ENCODE results near the gene SLC38A3.
"Not testable (repeated sequence)": the region's sequence is repeated elsewhere in the genome, so short reads cannot be mapped to it uniquely, and the experiment has no call there.

Gene SLC38A3

DNA sequence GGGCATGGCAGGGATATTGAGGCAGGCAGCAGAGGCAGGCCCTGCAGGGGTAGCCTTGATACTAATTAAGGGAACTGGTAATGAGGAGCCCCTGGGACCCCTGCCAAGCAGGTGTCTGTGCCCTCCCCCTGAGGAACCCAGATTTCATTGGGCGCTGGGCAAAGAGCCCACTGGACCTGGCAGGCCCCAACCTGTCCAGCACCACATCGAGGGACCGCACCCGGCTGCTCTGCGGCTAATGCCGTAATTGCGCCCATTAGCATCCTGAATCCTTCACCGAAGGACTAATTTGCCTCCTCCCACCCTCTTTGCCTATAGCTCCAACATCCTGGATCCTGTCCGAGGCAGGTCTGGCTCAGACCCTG, 50.2 kb downstream of the SLC38A3 start:
- no peak for DNase-seq

DNA sequence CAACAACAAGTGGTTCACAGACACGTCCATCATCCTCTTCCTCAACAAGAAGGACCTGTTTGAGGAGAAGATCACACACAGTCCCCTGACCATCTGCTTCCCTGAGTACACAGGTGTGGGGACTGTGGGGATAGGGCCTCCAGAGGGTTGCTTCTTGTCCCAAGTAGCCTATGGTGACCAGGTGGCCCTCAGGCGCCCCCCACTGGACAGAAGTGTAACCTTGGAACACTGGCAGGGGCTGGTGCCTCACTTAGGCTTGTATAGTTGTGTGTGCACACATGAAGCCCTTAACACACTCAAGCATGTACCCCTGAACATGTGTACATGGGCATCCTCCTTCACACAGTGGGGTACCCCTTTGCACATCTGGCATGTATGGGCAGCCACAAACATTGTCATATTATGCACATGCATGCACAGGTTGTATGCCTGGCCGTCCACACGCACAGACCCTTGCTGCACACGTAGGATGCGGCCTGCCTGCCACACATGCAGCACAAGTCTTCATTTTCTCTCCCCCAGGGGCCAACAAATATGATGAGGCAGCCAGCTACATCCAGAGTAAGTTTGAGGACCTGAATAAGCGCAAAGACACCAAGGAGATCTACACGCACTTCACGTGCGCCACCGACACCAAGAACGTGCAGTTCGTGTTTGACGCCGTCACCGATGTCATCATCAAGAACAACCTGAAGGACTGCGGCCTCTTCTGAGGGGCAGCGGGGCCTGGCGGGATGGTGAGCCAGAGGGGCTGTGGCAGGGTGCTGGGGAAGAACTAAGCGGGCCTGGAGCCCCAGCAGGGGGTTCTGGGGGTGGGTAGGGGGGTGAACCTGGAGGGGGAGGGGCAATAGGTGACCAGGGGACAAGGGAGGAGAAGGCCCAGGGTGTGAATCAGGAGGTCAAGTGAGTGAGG, 52.2 kb downstream of the SLC38A3 start:
- peak; percentile 33 to 66 (median 48) for DNase-seq

- DNase-seq, result no peak
Measured at GRCh38 chr3:50258029-50258680, 53.1 kb downstream of the SLC38A3 start.

DNA sequence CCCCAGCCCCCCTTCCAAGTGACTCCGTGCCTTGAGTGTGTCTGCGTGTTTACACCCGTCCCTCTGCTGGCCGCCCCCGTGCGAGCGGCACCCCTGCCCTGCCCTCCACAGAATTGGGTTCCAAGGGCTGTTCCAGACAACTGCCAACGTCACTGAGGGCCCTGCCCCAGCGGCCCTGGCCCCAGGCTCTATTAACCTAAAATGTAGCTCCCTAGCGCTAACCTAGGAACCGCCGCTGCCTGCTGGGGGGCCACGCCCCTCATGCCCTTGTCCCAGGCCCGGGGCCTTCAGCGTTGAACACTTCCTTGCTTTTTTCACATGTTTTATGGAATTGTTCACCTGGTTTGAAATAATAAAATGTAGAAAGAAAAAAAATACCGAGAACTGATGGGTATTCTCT, 53.9 kb downstream of the SLC38A3 start:
- DNase-seq, result no peak

- no peak for DNase-seq
Measured at GRCh38 chr3:50259432-50260026, 54.5 kb downstream of the SLC38A3 start.

DNA sequence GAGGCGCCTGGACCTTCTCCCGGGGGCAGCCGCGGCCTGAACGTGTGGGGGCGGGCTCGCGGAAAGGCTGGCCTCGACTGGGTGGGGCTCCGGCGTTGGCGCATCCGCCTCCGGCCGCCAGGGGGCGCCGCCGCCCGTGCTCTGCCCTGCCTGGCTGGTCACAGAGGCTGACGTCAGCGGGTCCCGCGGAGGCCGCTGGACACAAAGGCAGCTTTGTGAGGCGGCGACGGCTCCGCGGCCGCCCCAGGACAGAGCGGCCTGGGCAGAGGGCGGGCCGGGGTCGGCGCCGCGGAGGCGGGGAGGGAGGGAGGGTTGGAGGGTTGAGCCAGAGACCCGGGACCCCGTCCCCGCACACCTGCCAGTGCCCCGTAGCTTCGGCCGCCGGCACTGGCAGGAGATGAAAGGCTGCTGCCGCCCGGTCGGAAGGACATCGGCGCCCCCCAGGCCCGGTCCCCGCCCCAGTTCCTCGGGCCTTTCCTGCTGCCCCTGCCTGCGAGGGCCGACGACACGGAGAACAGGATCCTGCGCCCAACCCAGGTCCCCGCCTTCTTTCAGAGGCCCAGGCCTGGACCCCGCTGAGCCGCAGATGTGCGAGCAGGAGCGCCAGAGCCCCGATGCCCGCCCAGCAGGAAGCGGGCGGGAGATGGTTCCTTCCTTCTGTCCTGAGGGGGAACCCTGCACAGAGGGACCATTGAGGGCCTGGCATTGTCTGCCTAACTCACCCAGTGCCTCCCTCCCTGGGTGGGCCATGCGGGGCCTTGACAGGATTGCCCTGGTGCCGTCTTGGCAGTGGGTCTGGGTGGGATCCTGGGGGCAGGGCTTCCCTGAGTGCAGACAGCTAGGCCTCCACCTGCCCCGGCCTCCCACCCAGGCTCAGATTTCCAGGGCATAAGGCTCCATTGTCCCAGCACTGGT, 55.2 kb downstream of the SLC38A3 start:
- peak; percentile 93 to 96 (median 94) for DNase-seq

DNA sequence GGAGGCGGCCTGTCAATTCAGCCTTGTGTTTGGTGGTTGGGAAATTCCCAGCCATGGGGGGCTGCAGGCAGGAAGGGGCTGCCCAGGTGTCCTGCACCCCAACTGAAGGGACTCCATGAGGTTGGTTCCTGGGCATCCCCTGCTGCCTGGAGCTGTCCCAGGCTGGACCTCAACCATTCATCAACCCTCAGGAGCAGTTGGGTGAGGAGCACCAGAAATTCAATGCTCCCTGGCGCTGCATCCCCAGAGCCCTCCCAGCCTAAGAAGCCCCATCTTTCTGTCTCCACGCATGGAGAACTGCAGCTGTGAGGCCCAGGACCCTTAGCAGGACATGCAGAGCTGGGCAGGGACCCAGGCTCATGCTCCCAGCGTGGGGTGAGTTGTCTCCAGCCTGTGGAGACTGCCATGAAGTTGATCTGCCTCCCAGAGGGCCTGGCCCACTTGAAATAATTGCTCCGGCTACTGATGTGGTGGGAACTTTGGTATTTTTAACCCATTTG, 55.9 kb downstream of the SLC38A3 start:
- DNase-seq, result no peak

- no peak for DNase-seq
Measured at GRCh38 chr3:50261505-50261904, 56.4 kb downstream of the SLC38A3 start.

- not testable (repeated sequence) for DNase-seq
Measured at GRCh38 chr3:50262200-50262599, 57.1 kb downstream of the SLC38A3 start.

- no peak for DNase-seq
Measured at GRCh38 chr3:50262778-50263177, 57.7 kb downstream of the SLC38A3 start.

GRCh38 chr3:50263478-50264382, 58.7 kb downstream of the SLC38A3 start:
- no peak for DNase-seq

DNA sequence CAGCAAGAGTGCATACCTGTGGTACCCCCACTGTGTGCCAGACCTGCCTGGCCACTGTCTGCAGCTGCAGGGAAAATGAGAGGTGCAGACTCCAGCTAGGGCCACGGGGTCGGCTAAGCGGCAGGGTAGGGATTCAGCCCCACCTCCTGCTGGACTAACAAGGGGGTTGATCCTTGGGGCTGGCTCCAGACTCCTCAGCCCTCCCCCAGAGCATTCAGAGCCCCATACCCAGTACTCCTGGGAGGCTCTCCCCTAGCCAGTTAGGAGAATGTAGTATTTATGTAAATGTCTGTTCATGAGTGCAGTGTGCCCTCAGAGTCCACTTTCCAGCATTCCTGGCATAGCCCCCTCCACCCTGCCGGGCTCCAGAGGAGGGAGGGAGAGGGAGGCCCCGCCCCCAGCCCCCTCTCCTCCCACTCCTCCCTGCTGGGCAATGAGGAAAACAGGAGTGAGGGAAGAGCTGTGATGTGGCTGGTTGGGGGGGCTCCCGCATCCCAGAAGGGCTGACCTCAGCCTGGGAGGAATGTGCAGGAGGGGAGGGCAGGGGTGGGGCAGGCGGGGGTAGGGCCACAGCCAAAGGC, 59.4 kb downstream of the SLC38A3 start:
- no peak for DNase-seq

DNA sequence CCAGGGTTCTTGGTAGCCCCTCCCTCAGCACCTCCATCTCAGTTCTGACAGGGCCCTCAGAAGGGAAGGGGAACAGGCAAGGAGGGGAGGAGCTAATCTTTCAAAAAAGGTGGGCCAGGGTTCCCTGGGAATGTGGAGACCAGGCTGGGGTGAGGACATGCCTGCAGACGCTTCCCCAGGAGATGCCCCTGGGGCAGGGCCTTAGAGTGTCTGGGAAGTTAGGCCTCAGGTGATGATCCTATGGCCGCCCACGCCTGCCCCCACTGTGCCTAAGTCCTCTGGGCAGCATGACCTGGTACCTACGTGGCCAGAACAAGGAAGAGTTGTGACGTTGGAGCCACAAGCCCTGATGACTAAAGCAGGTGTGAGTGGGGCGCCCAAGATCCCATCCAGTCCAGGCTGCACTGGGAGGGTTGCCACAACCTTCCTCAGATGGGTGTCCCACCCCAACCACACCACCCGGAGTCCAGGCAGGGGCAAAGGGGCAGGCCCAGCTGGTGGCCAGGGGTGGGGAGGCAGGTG, 60.0 kb downstream of the SLC38A3 start:
- no peak for DNase-seq

DNA sequence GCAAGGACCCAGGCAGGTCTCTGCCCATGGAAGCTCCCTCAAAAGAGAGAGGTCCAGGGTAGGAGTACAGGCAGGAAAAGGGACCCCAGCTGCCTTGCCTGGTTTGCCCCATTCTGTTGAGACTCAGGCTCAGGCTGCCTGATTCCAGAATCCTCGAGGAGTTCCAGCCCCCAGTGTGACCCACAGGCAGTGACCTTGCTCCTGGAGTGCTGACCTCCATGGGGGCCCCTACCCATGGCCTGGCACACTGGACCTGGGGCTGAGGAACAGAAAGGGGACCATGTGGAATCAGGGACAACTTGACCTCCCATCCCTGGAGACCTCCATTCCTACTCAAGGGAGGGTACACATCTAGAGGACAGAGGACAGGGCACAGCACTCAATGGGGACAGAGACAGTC, 60.5 kb downstream of the SLC38A3 start:
- DNase-seq, result no peak

- DNase-seq, result no peak
Measured at GRCh38 chr3:50266017-50266416, 60.9 kb downstream of the SLC38A3 start.

DNA sequence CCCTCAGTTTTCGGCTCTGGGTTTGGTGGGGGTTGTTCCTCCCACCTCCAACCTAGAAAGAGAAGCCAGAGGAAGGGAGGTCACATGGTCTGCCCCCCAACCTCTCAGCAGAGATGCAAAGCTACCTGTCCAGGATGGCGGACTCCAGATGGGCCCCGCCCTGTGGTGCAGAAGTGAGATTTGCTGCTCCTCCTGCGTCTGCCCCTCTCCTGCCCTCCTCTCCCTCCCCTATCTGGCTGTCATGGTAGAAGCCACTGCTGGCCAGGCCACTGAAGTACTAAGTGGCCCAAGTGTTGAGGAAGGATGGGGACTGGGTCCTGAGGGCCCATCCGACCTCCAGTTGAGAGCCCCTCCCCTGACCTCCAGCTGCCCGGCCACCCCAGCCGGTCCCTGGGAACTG, 61.8 kb downstream of the SLC38A3 start:
- no peak for DNase-seq

DNA sequence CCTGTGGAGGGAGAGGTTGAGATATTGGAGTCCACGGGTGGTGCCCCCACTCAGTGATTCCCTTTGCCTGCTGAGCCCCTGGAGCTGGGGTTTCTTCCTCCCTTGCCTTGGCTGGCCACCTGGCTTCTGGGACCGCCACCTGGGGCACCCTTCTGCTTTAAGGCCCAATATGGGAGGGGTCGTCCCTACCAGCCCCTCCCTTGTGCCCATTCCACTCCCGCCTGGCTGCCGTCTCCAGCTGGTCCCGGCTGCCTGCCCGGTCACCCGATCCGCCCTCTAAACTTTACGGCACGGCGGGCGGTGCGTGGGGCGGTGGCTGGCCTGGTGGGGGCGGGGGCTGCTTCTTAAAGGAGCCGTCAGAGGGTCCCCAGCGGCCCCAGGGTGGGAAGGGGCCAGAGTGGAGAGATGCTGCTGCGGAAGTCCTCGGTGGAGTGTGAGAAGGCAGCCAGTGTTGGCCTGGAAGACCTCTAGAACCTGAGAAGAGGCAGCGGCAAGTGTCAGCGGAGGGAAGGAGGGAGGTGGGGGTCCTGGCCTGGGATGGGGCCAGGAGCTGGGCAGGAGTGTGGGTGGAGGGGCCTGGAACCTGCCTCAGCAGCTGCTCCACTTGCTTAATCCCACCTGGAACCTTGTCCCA, 62.3 kb downstream of the SLC38A3 start:
- DNase-seq, result no peak

GRCh38 chr3:50268276-50268675, 63.2 kb downstream of the SLC38A3 start:
- no peak for DNase-seq

DNA sequence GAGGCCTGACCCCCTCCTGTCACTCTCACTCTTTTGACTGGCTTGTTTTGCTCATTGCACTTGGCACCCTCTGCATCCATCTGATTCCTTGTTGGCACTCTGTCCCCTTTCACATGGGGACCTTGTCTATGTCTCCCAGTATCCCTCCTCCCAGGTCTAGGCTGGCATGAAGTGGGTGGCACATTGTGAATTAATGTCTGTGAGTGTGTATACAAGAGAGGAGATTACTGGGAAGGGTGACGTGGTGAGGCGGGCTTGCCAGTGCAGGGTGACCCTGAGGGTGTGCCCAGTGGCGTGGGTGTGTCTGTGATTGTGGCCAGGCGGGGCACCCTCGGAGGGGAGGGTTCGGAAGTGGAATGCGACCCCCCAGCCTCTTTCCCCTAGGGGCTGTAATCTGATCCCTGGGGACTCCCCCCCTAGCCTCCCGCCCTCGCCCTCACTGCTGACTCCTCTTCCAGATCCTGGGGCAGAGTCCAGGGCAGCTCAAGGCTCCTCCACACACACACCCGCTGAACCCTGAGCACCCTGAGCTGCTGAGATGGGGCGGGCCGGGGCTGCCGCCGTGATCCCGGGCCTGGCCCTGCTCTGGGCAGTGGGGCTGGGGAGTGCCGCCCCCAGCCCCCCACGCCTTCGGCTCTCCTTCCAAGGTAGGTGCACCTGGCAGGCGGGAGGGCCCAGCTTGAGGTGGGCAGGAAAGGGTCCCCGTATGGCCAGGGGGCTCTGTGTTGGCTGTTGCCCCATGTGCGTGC, 63.8 kb downstream of the SLC38A3 start, which contains the start of gene SEMA3B:
Gene SEMA3B (plus strand): TSS at position 445 of the 749 bp plus-strand sequence. CDS start 94 bp downstream, at position 539.
- no peak for DNase-seq
